Measurements from ENCODE around the gene GNAL.

GNAL gene

GRCh38 chr18:11775436-11776174 lies 86.5 kb downstream of the GNAL start:
- no peak for DNase-seq

DNA sequence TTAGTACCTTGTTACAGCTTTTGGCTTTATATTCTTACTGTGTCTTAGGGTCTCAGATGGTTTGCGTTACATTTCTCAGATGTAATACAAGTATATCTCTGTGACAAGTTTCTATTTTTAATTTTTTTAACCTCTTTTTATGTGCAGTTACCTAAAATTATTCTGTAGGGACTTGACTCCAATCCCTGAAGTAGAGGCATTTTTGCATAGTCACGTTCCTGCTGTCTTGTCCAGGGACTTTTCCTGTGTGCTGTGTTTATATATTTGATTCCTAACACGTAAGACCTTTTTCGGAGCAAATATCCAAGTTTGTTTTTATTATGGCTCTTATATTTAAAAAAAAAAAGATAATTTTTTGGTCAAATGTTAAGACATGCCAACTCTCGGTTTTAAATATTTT lies 91.0 kb downstream of the GNAL start:
- DNase-seq, result no peak

- DNase-seq, result no peak
These were observed 94.8 kb downstream of the GNAL start for GRCh38 chr18:11783716-11784331.

DNA sequence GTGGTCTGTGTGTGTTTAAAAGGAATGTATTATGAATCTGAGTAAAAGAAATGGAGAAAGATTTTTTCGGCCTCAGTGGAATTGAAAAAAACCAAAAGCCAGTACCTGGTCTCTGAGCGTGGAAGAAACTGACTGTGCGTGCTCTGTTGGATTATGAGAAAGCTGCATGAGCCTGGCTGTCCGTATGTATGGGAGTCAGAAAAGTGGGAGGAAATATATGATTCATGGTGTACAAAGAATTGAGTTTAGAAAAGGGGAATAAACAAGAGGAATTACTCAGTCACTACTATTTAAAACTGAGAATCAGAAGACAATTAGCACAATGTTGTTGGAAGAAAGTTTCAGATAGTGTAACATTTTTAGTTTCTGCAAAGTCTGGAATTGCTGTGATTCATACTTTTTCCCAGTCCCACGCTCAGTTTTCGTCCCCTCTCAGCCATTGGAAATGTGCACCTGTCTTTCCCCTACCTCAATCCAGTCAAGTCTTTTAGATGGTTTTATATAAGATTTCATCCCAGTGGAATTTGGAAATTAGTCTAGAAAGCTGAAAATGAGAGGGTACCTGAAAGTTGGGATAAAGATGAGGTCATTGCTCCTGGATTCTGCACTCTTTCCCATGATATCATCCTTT lies 95.7 kb downstream of the GNAL start:
- no peak for DNase-seq

- no peak for DNase-seq
These were observed 96.5 kb downstream of the GNAL start for GRCh38 chr18:11785444-11786055.

GRCh38 chr18:11789716-11790510 lies 100.8 kb downstream of the GNAL start:
- no peak for DNase-seq

DNA sequence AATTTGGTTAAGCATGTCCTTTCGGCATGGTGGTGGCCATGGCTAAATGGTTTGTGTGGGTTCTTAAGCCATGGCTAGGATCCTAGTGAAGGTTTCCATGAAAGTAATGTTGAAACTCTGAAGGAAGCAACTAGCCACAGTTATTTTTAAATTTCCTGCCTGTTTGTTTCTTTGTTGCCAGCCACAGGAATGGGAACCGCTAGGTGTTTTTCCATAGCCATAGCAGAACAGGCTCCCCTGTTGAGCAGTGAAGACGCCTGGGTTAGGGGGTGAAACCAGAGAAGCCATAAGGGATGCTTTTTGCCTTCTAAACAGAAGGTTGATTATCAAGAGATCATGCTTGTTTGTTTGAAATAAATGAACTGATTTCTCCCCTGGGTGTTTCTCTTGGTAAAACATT lies 102.1 kb downstream of the GNAL start:
- no peak for DNase-seq

DNA sequence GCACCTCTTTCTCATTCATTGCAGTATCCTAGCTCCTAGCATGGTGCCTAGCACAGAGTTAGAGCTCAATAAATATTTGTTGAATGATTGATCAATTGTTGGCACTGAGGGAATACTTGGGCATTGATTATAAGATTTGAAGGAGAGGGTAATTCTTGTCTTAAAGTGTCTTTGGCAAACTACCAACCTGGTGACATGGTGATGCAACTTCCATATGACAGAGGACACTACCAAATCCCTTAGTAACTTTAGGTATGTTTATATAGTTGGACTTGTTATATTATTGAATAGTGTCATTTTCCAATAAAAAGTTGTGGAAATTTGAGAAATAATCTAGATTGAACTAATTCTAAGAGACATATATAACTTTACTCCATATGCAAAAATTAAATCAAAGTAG lies 103.6 kb downstream of the GNAL start:
- no peak for DNase-seq

GRCh38 chr18:11794195-11794594 lies 105.1 kb downstream of the GNAL start:
- no peak for DNase-seq

DNA sequence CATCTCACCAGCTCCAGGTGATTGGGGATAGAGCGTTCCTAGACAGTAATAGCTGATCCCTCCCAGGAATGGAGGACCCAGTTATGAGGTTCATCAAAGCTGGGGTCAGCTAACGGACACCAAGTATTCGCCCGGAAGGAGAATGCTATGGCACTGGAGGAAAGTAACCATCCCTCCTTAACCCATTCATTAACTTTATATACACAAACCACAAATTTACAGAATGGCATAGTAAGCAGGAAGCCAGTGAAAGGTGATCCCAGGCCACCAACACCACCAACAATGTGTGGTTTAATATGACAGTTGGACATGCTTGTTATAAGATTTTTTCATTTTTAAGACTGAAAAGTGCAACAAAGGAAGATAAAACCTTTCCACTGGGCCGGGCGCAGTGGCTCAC lies 106.9 kb downstream of the GNAL start:
- no peak for DNase-seq

- DNase-seq, result no peak
These were observed 109.2 kb downstream of the GNAL start for GRCh38 chr18:11798271-11798670.

- DNase-seq, result no peak
These were observed 110.0 kb downstream of the GNAL start for GRCh38 chr18:11799066-11799465.

GRCh38 chr18:11800566-11801334 lies 111.7 kb downstream of the GNAL start:
- DNase-seq, result no peak

DNA sequence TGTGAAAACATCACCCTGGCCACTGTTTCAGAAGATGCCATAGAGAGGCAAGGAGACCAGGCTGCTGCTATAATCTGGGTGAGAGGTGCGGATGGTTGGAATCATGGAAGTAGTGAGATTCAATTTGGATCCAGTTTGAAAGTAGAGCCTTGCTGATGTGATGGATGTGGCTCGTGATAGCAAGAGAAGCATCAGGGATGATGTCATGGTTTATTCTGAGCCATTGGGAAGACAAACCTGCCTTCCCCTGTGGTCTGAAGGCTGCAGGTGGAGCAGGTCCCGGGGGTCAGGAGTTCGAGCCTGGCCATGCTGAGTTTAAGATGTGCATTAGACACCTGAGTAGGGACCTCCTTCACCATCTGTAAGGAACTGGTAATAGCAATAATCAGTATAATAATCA lies 112.5 kb downstream of the GNAL start:
- DNase-seq, result no peak

GRCh38 chr18:11802158-11802557 lies 113.1 kb downstream of the GNAL start:
- DNase-seq, result no peak

GRCh38 chr18:11802586-11802985 lies 113.5 kb downstream of the GNAL start:
- DNase-seq, result no peak

DNA sequence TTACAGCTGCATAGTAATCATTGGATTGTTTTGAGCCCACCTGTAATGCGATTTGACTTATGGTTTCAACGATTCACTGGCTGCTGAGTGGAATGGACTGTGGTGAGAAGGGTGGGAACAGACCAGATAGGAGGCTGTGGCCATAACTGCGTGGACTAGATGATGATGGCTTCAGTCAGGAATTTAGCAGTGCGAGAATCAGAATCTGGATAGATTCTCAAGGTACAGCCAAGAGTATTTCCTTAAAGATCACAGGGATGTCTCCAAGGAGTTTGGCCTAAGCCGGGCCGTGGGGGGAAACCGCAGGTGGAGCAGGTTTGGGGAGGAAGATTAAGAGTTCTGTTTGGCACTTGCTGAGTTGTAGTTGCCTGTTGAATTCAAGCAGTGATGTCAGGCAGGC lies 118.2 kb downstream of the GNAL start:
- DNase-seq, result no peak

DNA sequence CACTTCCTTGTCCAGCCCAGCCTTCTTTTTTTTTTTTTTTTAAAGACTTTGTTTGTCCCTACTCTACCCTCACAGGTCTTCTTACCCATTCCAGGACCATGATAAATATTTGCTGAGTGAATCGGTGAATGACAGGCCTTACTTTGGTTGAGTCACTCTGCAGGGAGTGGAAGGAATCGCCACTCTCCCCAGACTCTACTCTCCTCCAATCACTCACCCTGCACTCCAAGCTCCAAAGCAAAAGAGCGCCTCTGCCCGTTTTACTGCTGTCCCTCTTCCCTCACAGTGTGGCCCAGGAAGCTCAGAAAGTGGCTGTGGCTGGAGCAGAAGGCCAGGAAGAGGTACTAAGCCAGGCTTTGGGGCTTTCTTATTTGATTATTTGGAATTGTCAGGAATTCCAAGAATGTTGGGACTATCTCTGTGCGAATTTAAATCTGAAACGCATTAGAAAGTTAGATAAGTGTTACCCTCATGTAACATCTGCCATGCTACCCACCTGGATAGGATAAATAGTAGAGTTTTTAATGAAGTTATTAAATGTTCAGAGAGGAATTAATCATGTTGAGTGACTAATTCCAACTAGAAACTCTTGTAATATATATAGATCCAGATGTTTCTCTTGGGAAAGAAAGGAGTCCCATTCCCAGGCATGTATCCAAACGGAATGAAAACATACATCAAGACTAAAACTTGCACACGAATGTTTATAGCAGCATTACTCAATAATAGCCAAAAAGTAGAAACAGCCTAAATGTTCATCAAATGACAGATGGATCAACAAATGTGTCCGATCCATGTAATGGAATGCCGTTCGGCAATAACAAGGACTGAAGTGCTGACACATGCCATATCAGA lies 119.2 kb downstream of the GNAL start:
- DNase-seq, result no peak

DNA sequence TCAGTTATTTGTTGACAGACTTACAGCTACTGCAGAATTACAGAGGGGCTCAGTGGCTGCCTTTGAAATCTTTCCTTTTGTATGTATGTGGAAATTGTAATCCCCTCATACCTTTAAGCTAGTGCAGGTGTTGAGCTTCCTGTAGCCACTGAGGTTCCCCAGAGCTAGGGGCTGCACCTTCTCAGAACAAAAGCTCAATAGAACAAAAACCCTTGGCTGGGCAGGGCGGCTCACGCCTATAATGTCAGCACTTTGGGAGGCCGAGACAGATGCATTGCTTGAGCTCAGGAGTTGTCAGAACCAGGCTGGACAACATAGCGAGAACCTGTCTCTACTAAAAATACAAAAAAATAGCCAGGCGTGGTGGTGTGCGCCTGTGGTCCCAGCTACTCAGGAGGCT lies 120.8 kb downstream of the GNAL start:
- DNase-seq, result no peak

GRCh38 chr18:11810379-11810778 lies 121.3 kb downstream of the GNAL start:
- DNase-seq, result no peak

GRCh38 chr18:11811009-11811408 lies 121.9 kb downstream of the GNAL start:
- no peak for DNase-seq

All from right forelimb (tissue), 1 donor.